ENCODE results near the gene HLA-DOA. TPM values are rescaled to one million over a fixed set of nuclear protein-coding genes. Genes with fewer than 3 reads are reported as not detected.

Gene HLA-DOA
- polyA plus RNA-seq, 3 donors = 4.4 to 6.1 (median 5.1) TPM

- no peak for DNase-seq
These were observed 29.5 kb downstream of the HLA-DOA start for GRCh38 chr6:32979720-32980487.

- no peak for DNase-seq
These were observed 31.5 kb downstream of the HLA-DOA start for GRCh38 chr6:32977953-32978324.

GRCh38 chr6:32977272-32977952, 32.0 kb downstream of the HLA-DOA start:
- no peak for DNase-seq

- DNase-seq = no peak
These were observed 32.9 kb downstream of the HLA-DOA start for GRCh38 chr6:32976334-32977069.

GRCh38 chr6:32975886-32976285, 33.5 kb downstream of the HLA-DOA start:
- no peak for DNase-seq

- DNase-seq = no peak
These were observed 34.7 kb downstream of the HLA-DOA start for GRCh38 chr6:32974541-32975308.

- no peak for DNase-seq
These were observed 35.4 kb downstream of the HLA-DOA start for GRCh38 chr6:32974016-32974333.

- DNase-seq = peak; percentile 61
These were observed 36.0 kb downstream of the HLA-DOA start for GRCh38 chr6:32973144-32974015.

GRCh38 chr6:32972353-32973143, 36.8 kb downstream of the HLA-DOA start:
- no peak for DNase-seq

- DNase-seq = peak; percentile 100
These were observed 37.6 kb downstream of the HLA-DOA start for GRCh38 chr6:32971581-32972352.

- DNase-seq = no peak
These were observed 38.2 kb downstream of the HLA-DOA start for GRCh38 chr6:32971242-32971580.

GRCh38 chr6:32970413-32971241, 38.8 kb downstream of the HLA-DOA start:
- DNase-seq = peak; percentile 89

- peak; percentile 94 for DNase-seq
These were observed 39.5 kb downstream of the HLA-DOA start for GRCh38 chr6:32969685-32970412.

- peak; percentile 81 for DNase-seq
These were observed 40.3 kb downstream of the HLA-DOA start for GRCh38 chr6:32968867-32969684.

- DNase-seq = peak; percentile 98
These were observed 41.1 kb downstream of the HLA-DOA start, which contains the start of gene BRD2 for GRCh38 chr6:32968093-32968866. Gene BRD2, plus strand, starts transcription at chr6:32968594. Its CDS starts 4,305 bp downstream, at chr6:32972899.
